Measurements from ENCODE around the gene OR1J1.
A peak's percentile ranks its signal among the peaks of the same experiment; 100 is the strongest.

Gene OR1J1

GRCh38 chr9:122463828-122464632 lies 13.7 kb downstream of the OR1J1 start:
- H3K9me3 ChIP-seq = no peaks in the 10 kb centered on the region
- no peak for TF ChIP-seq CTCF (IDR thresholded peaks at IDR 0.05)
- H3K36me3 ChIP-seq = no peaks in the 10 kb centered on the region
- H3K4me3 ChIP-seq (ENCODE audit: low read depth in 1 of 2, low read length in 1 of 2) = peak overlapping the region; percentile 49 to 54
- H3K4me1 ChIP-seq (ENCODE audit: control insufficient read depth in 1 of 2, insufficient read depth in 1 of 2, low read depth in 1 of 2, low read length in 1 of 2) = peaks cover 4% of the 10 kb centered on the region in 2 experiments
- peaks cover 45% of the 10 kb centered on the region for H3K27me3 ChIP-seq
- peak overlapping the region; percentile 13 for H3K27ac ChIP-seq

- H3K4me3 ChIP-seq (ENCODE audit: low read depth in 1 of 2, low read length in 1 of 2) = no peak overlapping the region
- peaks cover 48% of the 10 kb centered on the region for H3K27me3 ChIP-seq
- H3K27ac ChIP-seq = no peak overlapping the region
- H3K9me3 ChIP-seq = no peaks in the 10 kb centered on the region
- TF ChIP-seq CTCF (IDR thresholded peaks at IDR 0.05) = no peak
- no peaks in the 10 kb centered on the region for H3K36me3 ChIP-seq
- H3K4me1 ChIP-seq (ENCODE audit: control insufficient read depth in 1 of 2, insufficient read depth in 1 of 2, low read depth in 1 of 2, low read length in 1 of 2) = no peaks in the 10 kb centered on the region
Observed at GRCh38 chr9:122457787-122458186, 19.9 kb downstream of the OR1J1 start.

GRCh38 chr9:122456123-122456522 lies 21.6 kb downstream of the OR1J1 start:
- no peaks in the 10 kb centered on the region for H3K9me3 ChIP-seq
- no peak overlapping the region for H3K27ac ChIP-seq
- peaks cover 36% of the 10 kb centered on the region for H3K27me3 ChIP-seq

GRCh38 chr9:122453677-122454135 lies 24.0 kb downstream of the OR1J1 start:
- TF ChIP-seq CTCF (IDR thresholded peaks at IDR 0.05) = no peak
- no peaks in the 10 kb centered on the region for H3K36me3 ChIP-seq
- no peak overlapping the region for H3K4me3 ChIP-seq (ENCODE audit: low read depth in 1 of 2, low read length in 1 of 2)
- H3K27ac ChIP-seq = no peak overlapping the region
- H3K4me1 ChIP-seq (ENCODE audit: control insufficient read depth in 1 of 2, insufficient read depth in 1 of 2, low read depth in 1 of 2, low read length in 1 of 2) = no peaks in the 10 kb centered on the region
- peaks cover 19% of the 10 kb centered on the region for H3K27me3 ChIP-seq
- H3K9me3 ChIP-seq = no peaks in the 10 kb centered on the region

More at GRCh38 chr9:122456123-122456522, 21.6 kb downstream of the OR1J1 start:
- Histone ChIP-seq H3K4me1 (ENCODE audit: control insufficient read depth in 1 of 2, insufficient read depth in 1 of 2, low read depth in 1 of 2, low read length in 1 of 2) (no peaks in the 10 kb centered on the region), H3K4me3 (ENCODE audit: low read depth in 1 of 2, low read length in 1 of 2) (no peak overlapping the region), H3K36me3 (no peaks in the 10 kb centered on the region)
- TF ChIP-seq CTCF (IDR thresholded peaks at IDR 0.05) = no peak

GRCh38 chr9:122446819-122447484 lies 30.8 kb downstream of the OR1J1 start:
- no peak overlapping the region for H3K4me3 ChIP-seq (ENCODE audit: low read depth in 1 of 2, low read length in 1 of 2)
- TF ChIP-seq CTCF (IDR thresholded peaks at IDR 0.05) = no peak
- H3K4me1 ChIP-seq (ENCODE audit: control insufficient read depth in 1 of 2, insufficient read depth in 1 of 2, low read depth in 1 of 2, low read length in 1 of 2) = no peaks in the 10 kb centered on the region

More at GRCh38 chr9:122446819-122447484, 30.8 kb downstream of the OR1J1 start:
- Histone ChIP-seq H3K36me3 (no peaks in the 10 kb centered on the region), H3K27ac (no peak overlapping the region), H3K27me3 (no peaks in the 10 kb centered on the region), H3K9me3 (no peaks in the 10 kb centered on the region)

All from neutrophil (primary cell).